NOMO-1 treated with dmso at 0.1 percent for 144 hours (cell line): Measurements from ENCODE around the gene PLEKHG4B.
"Not testable (repeated sequence)": the region's sequence is repeated elsewhere in the genome, so short reads cannot be mapped to it uniquely, and the experiment has no call there.

Experiments
- DNase-seq: peaks from one replicate; lab custom pipeline; 2025; ENCODE audit not compliant: unreplicated experiment; lab: John Stamatoyannopoulos, UW

Gene PLEKHG4B

GRCh38 chr5:91556-92263, at the start of gene PLEKHG4B:
TSS of gene PLEKHG4B (plus strand) at chr5:92168. CDS start at chr5:92232, 64 bp downstream.
- DNase-seq = no peak

- no peak for DNase-seq
These were observed 49.7 kb upstream of the PLEKHG4B start for GRCh38 chr5:42250-42649.

GRCh38 chr5:48192-48591, 43.8 kb upstream of the PLEKHG4B start:
- DNase-seq = no peak

GRCh38 chr5:49530-49929, 42.4 kb upstream of the PLEKHG4B start:
- DNase-seq = not testable (repeated sequence)

- DNase-seq = no peak
These were observed 41.9 kb upstream of the PLEKHG4B start for GRCh38 chr5:49953-50544.

- DNase-seq = no peak
These were observed 41.1 kb upstream of the PLEKHG4B start for GRCh38 chr5:50724-51499.

GRCh38 chr5:51500-51823, 40.5 kb upstream of the PLEKHG4B start:
- no peak for DNase-seq

GRCh38 chr5:53381-54174, 38.4 kb upstream of the PLEKHG4B start:
- DNase-seq = no peak

GRCh38 chr5:54175-54730, 37.7 kb upstream of the PLEKHG4B start:
- DNase-seq = no peak

- DNase-seq = no peak
These were observed 36.9 kb upstream of the PLEKHG4B start for GRCh38 chr5:54876-55569.

- no peak for DNase-seq
These were observed 35.2 kb upstream of the PLEKHG4B start for GRCh38 chr5:56561-57290.

- not testable (repeated sequence) for DNase-seq
These were observed 31.7 kb upstream of the PLEKHG4B start for GRCh38 chr5:60250-60649.

GRCh38 chr5:70440-70839, 21.5 kb upstream of the PLEKHG4B start:
- no peak for DNase-seq

- DNase-seq = not testable (repeated sequence)
These were observed 19.4 kb upstream of the PLEKHG4B start for GRCh38 chr5:72316-73180.

GRCh38 chr5:73181-73447, 18.9 kb upstream of the PLEKHG4B start:
- not testable (repeated sequence) for DNase-seq

- no peak for DNase-seq
These were observed 18.0 kb upstream of the PLEKHG4B start for GRCh38 chr5:73768-74502.

- no peak for DNase-seq
These were observed 17.4 kb upstream of the PLEKHG4B start for GRCh38 chr5:74503-75109.
